ENCODE measurements around the gene SULF2. TPM values are rescaled to one million over a fixed set of nuclear protein-coding genes. Genes with fewer than 3 reads are reported as not detected.

SULF2 gene
- total RNA-seq, 1 experiment from 2014 or later, result 23.5 TPM

- DNase-seq (ENCODE audit: low spot score), result no peak
Measured at GRCh38 chr20:47737923-47738322, 47.4 kb downstream of the SULF2 start.

- no peak for DNase-seq (ENCODE audit: low spot score)
Measured at GRCh38 chr20:47736570-47737152, 48.6 kb downstream of the SULF2 start.

DNA sequence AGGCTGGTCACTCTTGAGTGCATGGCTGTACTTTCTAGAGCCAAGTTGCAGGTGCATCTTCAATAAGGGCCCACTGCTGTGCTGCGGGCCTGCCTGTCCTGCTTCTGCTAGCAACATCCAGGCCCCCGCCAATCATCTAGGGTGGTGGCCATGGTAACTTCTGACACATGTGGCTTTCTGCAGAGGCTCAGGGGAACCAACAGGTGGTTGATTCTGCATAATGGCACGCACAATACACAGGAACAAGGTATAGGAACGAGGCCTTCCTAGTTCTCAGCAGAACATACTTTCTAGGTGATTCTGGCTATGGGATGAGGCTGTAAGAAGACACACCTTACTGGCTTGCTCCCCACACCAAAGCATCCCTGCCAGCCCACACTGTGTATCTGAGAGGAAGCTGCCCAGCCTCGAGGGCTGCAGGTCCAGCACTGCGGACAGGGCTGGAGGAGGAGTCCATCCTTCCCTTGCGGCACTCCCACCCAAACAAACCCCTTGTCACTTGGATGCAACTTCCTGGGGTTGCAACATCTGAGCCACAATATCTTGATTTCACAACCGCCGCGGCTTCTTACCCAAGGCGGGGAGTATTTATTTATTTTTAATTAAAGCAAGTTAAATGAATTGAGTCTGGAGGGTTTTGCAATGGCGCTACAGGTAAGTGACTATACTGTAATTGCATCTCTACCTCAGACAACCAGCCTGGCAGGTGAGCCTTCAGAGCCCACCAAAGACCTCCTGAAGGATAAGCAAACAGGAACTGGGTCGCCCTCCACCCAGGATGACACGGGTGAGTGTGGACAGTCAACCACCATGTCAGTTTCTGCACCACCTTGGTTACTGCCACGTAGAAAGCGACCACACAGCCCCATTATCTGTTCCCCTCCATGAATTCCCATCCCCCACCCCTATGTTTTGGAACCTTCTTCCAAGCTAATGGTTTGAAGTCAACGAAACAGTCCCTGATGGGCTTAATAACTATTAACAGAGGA lies 49.6 kb downstream of the SULF2 start:
- no peak for DNase-seq (ENCODE audit: low spot score)

GRCh38 chr20:47734870-47735269 lies 50.4 kb downstream of the SULF2 start:
- no peak for DNase-seq (ENCODE audit: low spot score)

- DNase-seq (ENCODE audit: low spot score), result no peak
Measured at GRCh38 chr20:47733892-47734291, 51.4 kb downstream of the SULF2 start.

DNA sequence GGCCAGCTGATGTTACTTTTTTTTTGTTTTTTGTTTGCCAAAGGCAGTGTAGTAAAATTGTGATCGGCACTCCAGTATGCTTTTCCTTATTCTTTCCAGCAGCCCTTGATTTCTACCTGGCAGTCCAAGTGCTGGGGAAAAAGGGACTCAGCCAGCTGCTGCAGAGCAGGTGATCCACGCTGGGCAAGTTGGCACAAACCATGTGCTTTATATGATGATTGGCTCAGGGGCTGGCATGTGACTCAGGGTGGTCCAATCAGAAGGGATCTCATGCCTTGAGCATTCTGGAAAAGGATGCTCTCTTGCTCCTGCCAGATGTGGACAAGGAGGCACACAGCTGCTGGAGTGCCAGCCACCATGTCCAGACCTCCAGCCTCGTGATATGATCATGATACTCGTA lies 54.5 kb downstream of the SULF2 start:
- DNase-seq (ENCODE audit: low spot score), result no peak

GRCh38 chr20:47729472-47729871 lies 55.8 kb downstream of the SULF2 start:
- DNase-seq (ENCODE audit: low spot score), result no peak

DNA sequence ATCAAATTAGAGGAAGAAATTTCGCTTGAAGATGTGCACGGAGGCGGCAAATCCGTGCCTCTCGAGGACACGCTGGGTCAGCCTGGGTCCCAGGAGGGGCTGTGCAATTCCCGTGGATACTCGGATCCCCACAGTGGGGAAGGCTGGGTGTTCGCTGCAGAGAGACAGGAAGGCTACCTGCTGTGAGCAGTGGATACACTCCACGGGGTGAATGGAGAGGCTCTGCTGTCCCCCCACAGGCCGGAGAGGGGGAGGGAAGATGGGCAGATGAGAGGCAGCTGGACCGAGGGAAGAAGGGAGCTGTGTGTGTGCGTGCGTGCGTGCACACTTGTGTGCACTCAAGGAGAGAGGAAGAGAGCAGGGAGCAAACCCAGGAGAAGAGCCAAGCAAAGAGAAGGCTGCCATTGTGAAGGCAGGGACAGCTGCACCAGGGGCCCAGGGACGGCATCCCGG lies 57.3 kb downstream of the SULF2 start:
- no peak for DNase-seq (ENCODE audit: low spot score)

GRCh38 chr20:47727170-47727880 lies 58.0 kb downstream of the SULF2 start:
- no peak for DNase-seq (ENCODE audit: low spot score)

GRCh38 chr20:47726632-47727031 lies 58.6 kb downstream of the SULF2 start:
- no peak for DNase-seq (ENCODE audit: low spot score)

DNA sequence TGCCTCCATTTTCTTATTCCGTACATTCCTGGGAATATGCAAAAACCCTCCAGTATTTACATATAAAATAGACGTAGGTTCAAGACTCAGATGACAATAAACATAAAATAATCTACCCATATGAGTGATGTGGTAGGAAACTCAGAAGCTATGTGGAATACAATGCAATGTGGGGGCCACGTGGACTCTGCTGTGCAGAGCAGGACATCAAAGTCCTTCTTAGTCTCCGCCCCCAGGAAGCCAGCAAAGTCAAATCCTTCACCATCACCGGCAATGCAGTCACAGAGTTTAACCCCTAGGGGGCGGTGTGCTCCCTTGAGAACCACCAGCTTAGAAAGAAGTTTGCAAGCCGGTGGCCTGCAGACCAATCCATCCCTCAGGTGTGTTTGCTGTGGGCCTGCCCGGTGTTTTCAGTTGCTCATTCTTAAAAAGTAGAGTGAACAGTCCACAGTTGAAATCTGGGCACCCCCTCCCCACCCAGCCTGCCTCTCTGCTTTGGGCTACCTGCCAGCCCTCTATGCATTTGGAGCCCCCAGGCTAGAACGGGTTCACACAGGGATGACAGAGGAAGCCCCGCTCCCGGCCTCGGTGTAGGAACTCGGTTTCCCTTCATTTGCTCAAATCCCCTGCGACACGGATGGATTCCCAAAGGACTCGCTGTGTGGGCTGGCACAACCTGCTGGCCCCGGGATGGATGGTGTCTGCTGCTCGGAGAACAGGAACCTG lies 59.9 kb downstream of the SULF2 start:
- peak; percentile 89 for DNase-seq (ENCODE audit: low spot score)

DNA sequence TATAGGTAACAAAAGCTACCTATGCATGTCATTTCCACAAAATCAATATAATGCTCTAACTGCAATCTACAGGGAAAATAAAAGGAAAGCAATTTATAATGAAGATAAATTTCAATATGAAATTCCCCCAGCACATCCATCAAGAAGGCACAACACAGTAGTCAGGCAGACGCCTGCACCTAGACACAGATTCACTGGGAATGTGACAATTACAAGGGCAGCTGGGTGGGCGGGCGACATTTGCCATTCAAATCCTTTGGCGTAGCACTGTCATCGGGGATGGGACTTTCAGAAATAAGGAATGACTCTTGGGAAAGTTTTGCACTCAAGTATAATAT lies 60.4 kb downstream of the SULF2 start:
- no peak for DNase-seq (ENCODE audit: low spot score)

- DNase-seq (ENCODE audit: low spot score), result peak; percentile 26
Measured at GRCh38 chr20:47724396-47724795, 60.9 kb downstream of the SULF2 start.

GRCh38 chr20:47723322-47723721 lies 62.0 kb downstream of the SULF2 start:
- no peak for DNase-seq (ENCODE audit: low spot score)

GRCh38 chr20:47720636-47721427 lies 64.4 kb downstream of the SULF2 start:
- no peak for DNase-seq (ENCODE audit: low spot score)

DNA sequence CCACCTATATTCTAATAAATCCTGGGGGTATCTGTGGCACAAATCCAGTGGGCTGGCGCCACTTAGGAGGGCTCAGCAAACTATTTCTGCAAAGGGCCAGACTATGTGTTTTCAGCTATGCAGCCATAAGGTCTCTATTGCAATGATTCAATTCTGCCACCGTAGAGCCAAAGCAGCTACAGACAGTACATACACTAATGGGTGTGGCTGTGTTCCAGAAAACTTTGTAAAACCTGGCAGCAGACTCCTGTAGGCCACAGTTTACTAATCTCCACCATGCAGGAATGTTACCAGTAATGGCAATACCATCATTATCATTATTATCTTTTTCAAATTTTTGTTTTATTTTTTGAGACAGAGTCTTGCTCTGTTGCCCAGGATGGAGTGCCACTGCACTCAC lies 65.7 kb downstream of the SULF2 start:
- DNase-seq (ENCODE audit: low spot score), result no peak

GRCh38 chr20:47719211-47719610 lies 66.1 kb downstream of the SULF2 start:
- no peak for DNase-seq (ENCODE audit: low spot score)

GRCh38 chr20:47718398-47718797 lies 66.9 kb downstream of the SULF2 start:
- DNase-seq (ENCODE audit: low spot score), result no peak

- peak; percentile 12 for DNase-seq (ENCODE audit: low spot score)
Measured at GRCh38 chr20:47717421-47717820, 67.9 kb downstream of the SULF2 start.

DNA sequence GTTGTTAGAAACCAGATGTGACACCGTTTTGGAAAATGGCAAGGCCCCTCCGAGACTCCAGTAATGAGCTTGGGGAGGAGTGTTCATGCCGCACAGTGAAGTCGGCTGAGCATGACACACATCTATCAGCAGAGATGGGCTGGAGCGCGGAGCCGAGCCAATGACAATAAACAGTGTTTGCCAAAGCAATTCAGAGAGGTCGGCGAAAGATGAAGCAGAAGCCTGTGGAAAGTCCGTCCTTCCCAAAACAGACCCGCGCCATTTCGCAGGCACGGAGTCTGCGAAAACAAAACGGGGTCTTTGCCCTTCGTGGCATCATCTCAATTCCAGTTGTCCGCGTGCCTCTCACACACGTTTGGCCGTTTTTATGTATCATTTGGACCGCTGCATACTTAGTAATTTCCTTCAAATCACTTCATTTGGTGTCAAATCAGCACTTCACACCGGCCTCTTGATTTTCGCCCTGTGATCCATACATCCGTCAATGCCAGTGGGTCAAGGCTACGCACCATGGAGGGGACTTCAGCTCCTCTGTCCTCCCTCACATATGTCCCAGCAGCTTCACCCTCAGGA lies 71.3 kb downstream of the SULF2 start:
- DNase-seq (ENCODE audit: low spot score), result no peak

- DNase-seq (ENCODE audit: low spot score), result no peak
Measured at GRCh38 chr20:47713163-47713562, 72.1 kb downstream of the SULF2 start.
